Iris pigment epithelial cell (primary cell): ENCODE data around the gene RNGTT.
"Not testable (repeated sequence)": the region's sequence is repeated elsewhere in the genome, so short reads cannot be mapped to it uniquely, and the experiment has no call there.

Experiments used
- DNase-seq: peaks from one replicate; pipeline ENCODE4 v3.0.0-alpha.2; 2011; ENCODE audit warnings: low read depth

Gene RNGTT

DNA sequence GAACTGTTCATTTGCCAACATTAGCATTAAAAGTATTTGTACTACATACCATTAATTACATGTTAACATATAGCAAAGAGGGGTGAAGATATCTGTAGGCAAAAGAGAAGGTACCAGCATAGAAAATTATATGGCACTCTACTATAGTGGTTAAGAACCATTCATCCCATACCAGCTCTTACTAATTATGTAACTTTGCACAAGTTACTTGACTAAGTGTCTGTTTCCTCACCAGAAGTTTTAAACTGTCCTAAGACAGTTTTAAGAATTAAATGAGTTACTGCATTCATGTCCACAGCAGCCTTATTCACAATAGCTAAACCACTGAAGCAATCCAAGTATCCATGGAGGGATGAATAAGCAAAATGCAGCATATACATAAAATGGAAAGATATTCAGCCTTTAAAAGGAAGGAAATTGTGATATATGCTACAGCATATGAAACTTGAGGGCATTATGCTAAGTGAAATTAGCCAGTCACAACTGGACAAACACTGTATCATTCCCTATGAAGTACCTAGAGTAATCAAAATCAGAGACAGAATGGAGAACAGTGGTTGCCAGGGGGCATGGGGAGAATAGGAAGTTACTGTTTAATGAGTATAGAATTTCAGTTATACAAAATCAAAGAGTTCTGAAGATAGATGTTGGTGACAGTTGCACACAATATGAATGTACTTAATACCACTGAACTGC lies 98.9 kb downstream of the RNGTT start:
- no peak for DNase-seq

DNA sequence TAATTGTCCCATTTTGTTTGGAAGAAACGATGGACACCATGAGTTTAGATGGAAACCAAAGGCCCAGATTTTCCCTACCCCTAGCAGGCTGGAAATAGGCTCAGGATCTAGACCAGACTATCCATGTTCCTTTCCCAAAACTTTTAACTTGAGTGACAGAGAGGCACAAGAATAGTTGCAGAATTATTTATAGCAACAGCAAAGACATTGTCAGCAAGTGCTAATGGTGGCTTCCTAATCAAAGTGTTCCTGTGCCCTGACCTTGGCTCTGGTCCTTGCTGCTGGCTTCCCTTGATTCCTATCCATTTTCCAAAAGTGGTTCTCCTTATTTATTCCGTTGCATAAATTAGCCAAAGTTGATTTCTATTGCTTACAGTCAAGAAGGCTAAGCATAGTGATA lies 103.1 kb downstream of the RNGTT start:
- no peak for DNase-seq

DNA sequence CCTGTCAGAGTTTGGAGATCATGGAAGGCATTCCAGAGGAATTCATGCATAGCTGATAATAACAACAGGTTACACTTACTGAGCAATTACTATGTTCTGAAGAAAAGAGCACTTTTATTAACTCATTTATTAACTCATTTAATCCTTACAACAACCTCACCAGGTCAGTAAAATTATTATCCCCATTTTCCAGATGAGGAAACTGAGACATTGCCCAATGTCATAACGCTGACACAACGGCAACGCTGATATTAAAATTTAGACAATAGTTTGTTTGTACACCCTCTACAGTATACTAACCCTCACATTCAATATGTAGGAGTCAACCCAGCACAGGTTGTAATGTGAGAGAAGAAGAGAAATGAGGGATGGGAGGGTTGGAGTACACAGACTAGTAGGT lies 105.0 kb downstream of the RNGTT start:
- DNase-seq: no peak

DNA sequence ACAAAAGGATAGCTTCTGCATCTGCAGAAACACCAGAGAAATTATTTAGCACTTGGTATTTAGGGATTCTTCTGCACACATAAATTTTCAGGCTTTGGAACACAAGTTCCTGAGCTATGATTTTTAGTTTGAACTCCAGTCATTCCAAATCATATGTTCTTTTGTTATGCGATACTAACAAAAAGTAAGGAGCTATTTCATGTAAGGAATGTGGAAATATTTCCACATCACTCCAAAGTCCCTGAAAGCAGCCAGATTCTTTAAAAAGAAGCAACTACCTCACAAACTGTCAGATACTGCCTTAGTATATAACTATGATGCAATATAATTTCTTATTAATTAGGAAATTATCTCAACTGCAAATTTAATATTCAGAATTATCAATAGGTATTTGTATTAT lies 106.9 kb downstream of the RNGTT start:
- peak; percentile 11 for DNase-seq

DNA sequence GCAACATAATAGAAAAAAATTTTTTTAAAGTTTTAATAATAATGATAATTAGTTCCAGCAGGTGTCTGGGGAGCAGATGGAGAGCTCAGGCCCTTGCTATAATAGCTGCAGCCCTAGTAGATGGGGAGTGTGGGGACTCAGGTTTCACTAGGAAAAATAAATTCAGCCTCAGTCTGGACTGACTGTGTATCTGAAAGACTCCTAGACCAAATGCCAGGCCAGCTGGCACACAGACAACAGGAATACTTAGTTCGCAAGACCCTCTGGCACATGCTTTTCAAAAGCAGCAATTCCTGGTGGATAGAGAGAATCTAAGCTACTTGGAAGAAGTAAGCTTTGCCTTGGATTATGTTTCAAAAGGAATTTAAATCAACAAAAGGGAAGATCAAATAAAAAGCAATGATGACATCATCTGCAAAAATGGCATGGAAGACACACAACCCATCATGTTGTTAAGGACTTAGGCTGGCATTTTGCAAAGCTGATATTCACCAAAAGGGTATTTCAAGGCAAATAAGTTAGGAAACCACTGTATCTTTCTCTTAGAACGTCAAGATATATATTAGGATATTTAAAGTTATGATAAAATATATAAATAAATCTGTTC lies 107.8 kb downstream of the RNGTT start:
- DNase-seq: no peak

DNA sequence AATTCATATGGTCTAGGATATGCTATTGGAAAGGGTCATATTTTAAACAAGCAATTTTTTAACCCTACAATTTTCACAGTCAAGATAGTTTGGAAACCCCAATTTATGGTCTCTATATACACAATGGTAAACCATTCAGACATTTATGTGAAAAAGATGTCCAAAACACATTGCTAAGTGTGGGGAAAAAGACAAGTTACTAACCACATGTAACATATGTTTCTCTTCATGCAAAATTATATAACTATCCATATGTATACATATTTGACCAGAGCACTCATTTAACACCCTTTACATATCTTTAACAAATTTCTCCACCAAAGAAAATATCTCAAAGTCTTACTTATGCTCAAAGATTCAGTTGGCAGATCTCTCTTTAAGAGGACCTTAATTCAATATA lies 110.6 kb downstream of the RNGTT start:
- DNase-seq: no peak

DNA sequence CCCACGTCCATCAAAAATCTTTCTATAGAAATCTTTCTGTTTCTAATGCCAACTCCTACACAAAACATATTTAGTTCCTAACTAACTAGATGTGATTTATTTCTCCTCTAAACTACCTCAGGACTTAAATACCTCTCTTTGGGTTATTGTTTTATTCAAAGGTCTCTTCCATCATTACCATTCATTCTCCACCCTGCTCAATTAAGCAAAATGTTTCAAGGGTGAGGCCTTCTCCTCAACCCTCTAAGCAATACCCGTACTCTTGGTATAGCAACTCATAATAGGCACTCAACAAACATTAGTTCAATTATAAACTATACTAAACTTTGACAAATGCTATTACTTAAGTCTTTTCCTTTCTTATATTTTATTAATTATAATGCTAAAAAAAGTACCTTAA lies 111.4 kb downstream of the RNGTT start:
- DNase-seq: no peak

DNA sequence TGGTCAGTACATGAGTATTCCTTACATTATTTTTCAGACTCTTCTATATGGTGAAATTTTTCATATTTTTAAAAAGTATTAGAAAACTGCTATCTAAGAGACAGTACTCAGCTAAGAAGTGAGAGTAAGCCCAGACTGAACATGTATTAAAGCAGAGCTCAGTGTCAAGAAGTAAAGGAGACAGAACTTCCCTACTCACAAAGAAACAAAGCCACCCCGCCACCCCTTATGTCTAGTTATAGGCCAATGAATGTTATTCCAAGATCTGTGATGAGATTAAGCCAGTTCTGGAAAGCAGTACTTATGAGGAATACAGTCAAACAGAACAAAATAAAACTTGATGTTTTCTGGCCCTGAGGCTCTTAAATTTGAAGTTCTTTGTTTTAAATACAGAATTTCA lies 114.5 kb downstream of the RNGTT start:
- DNase-seq: no peak

DNA sequence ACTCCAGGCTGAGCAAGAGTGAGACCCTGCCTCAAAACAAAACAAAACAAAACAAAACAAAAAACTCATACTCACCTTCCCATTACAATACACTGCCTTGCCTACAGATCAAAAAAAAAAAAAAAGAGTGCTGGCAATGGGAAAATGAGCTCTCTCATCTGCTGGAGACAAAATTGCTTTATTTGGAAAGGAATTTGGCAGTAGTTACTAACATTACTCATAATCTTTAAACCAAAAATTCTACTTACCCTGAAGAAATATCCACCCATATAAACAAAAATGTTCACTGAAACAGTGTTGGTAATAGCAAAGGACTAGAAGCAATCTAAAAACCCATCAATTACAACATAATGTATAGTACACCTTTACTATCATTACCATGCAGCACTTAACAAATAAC lies 120.4 kb downstream of the RNGTT start:
- peak; percentile 75 for DNase-seq

DNA sequence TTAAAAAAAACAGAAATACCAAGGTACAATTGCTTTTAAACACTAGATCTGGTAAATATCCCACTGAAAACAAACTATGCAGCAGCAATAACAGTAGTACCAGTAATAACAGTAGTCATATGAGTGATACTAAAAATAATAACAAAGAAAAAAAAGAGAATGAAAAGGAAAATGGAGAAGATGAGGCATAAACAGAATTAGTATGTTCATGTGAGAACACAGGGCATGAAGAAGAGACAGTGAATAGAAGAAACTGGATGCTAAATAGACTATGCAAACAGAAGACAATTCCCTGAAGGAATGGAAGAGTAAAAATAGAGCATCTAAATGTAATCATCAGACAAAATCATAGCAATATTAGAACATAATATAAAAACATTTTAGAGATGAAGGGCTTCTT lies 121.1 kb downstream of the RNGTT start:
- no peak for DNase-seq

DNA sequence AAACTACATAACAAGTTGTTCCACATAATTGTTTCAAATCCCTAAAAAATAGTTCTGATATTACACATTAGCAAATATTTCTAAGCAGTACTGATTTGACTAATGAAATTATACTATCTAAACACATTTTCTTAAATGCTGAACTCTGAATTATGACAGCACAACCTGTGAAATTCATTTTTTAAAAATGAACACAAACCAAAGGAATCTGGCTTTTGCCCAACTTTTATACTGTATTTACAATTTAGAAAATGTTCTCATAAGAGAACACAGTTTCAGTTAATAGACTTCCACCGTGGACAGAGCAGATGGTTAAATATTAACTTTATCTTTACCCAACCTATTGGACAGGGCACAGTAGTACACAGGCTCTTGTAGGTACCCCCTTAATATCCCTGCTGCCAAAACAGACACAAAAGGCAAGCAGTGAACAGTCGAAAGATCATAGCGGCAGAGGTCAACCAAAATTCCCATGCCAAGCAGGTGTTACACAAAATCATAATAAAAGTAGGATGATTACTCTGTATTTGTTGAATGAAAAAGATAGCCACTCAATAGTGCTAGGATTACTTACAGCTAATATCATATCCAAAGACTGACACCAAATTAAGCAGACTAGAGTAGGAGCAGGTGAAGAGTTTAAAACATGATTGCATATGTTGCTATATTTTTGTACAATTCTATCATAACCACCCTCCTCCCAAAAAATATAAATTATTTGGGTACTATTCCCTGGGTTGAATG lies 122.5 kb downstream of the RNGTT start:
- DNase-seq: peak; percentile 41

DNA sequence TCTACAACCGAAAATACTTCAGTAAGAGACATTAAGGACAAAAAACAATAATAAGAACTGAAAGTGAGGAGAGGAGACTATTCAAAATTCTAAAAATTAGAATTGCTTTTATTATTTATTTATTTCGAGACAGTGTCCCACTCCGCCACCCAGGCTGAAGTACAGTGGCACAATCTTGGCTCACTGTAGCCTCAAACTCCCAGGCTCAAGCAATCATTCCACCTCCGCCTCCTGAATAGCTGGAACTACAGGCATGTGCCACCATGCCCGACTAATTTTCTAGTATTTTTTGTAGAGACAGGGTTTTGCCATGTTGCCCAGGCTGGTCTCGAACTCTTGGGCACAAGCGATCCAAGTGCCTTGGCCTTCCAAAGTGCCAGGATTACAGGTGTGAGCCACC lies 123.1 kb downstream of the RNGTT start:
- DNase-seq: no peak

DNA sequence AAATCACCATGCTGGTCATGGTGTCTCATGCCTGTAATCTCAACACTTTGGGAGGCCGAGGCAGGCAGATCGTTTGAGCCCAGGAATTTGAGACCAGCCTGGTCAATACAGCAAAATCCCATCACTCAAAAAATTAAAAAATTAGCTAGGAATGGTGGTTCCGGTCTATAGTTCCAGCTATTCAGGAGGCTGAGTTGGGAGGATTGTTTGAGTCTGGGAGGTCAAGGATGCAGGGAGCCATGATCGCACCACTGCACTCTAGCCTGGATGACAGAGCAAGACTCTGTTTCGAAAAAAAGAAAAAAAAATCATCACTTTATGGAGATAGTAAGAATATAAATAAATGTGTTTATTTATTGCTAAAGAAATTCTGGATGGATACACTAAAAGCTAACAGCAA lies 124.1 kb downstream of the RNGTT start:
- no peak for DNase-seq

DNA sequence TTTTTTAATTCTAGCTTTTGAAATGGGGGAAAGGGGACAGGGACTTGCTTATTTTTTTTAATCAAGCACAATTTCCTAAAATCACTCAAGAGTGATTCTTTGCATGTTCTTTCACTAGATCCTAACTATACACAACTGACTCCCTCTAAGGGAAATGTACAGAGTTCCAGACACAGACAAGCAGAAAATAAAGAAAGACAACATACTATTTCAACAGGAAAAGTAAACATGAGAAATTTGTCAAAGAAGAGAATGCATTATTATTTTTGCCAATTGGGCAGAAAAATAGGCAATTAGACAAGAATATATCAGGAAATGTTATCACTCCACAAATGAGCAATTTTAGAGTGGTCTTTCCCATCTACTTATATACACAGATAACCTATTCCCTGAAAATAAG lies 128.2 kb downstream of the RNGTT start:
- no peak for DNase-seq

DNA sequence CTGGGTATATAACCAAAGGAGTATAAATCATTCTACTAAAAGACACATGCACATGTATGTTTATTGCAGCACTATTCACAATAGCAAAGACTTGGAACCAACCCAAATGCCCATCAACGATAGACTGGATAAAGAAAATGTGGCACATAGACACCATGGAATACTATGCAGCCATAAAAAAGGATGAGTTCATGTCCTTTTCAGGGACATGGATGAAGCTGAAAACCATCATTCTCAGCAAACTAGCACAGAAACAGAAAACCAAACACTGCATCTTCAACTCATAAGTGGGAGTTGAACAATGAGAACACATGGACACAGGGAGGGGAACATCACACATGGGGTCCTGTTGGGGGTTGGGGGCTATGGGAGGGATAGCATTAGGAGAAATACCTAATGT lies 130.3 kb downstream of the RNGTT start:
- not testable (repeated sequence) for DNase-seq

DNA sequence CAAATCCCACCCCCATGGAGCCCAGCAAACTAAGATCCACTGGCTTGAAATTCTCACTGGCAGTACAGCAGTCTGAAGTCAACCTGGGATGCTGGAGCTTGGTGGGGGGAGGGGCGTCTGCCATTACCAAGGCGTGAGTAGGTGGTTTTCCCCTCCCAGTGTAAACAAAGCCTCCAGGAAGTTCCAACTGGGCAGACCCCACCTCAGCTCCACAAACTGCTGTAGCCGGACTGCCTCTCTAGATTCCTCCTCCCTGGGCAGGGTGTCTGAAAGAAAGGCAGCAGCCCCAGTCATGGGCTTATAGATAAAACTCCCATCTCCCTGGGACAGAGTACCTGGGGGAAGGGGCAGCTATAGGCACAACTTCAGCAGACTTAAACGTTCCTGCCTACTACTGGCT lies 135.8 kb downstream of the RNGTT start:
- not testable (repeated sequence) for DNase-seq

DNA sequence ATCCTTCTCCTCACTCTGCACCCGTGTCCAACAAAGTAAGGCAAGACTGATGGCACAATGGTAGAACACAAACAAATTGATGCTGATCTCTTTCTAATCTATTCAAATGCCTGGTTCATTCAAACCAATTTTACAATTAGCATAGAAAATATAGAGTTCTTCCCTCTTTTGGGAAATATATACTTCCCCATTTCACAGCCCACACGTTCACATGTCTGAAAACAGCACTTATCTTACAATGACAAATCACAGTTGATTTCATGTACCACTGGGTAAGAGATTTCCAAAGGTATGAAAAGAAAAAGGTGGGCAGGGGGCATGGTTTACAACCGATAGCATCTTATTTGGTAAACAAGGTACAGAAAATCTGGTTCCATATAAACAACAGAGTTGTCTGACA lies 137.6 kb downstream of the RNGTT start:
- no peak for DNase-seq

DNA sequence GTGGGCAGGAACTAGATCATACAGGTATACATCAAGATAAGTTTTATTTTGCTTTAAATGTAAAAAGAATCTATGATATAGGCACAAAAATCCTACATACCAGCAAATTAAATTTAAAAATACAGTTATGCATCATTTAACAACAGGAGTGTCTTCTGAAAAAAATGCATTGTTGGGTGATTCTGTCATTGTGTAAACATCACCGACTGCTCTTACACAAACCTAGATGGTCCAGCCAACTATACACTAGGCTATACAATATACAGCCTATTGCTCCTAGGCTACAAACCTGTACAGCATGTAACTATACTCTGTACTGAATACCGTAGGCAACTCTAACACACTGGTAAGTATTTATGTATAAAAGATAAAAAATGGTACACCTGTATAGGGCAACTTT lies 139.4 kb downstream of the RNGTT start:
- DNase-seq: peak; percentile 74

DNA sequence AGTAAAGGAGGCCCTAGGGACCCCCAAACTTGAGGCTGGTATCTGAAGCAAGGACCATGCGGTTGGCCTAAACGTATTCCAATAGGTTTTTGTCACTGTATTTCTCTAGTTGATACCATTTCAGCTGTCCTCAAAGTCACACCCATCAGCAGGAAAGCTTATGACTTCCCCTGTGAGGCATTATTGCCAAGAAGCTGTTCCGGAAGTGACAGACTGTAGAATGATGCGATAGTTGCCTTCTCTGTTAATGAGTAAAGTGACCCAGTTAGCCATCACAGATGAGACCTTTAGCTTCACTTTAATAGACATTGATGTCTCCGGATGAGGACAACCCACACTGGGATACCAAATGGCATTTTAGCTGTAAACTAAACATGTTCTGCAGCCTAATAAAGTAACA lies 147.9 kb downstream of the RNGTT start:
- DNase-seq: no peak

DNA sequence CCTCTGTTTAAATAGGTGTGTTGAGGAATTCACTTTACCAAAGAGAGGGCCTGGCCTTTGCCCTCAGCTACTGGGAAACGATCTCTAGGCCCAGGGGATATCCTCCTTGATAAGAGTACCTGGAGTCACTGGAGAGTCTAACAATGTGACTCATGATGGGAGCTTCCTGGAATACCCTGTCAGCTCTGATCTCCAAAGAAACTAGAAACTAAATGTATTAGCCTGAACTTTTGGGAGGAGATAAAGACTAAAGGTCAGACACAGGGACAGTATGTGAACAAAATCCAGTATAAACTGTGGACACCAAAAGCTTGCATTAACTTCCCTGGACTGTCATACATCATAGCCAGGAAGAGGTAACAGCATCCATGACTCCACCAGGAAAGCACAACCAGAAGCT lies 148.5 kb downstream of the RNGTT start:
- DNase-seq: no peak

DNA sequence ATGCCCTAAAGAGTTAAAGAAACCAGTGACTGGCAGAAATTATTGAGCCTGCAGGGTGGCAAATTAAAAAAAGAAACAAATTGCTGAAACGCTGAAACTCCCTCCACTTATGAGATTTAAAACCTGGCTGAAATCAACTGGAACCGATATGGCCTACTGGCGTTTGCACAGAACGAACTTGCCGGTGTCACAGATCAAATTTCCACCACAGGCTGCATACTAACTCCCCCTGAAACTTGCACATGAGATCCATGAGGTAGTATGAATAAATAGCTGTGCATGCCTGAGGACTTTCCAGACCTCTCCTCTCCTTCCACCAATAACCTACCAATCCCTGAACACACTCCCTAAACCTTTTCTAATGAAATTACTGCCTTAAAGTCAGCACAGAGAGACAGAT lies 150.4 kb downstream of the RNGTT start:
- DNase-seq: no peak

DNA sequence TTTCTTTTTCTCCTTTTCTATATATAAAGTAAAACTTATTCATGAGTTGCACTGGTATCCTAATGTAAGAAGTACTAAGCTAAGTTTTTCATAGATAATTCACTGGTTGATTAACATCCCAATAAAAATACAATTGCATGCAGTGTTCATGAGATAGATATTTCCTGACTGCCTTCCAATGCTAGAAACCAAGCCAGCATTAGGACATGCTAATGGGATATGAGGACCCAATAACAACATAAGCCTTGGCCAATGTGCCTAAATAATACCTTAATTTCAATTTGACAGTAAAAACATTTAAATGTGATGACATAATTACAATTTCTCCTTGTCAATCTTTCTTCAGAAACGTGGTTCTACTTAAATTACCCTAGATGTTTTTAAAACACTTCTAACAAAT lies 152.7 kb downstream of the RNGTT start:
- no peak for DNase-seq

DNA sequence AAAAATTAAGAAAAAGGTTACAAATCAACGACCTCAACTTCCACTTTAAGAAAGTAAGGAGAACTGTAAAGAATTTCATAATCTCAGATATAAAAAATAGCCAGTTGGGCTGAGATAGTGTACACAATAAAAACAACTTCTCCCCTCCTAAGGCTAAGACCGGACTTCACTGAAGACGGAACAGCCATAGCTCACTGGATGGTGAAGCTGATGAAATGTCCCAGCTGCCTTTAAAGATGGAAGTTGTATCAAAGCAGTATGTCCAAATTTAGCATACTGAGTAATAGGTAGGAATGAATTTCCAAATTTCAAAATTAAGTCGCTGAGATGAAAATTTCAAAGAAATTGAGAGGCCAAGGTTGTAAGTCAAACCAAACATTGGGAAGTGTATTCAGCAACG lies 153.3 kb downstream of the RNGTT start:
- no peak for DNase-seq

DNA sequence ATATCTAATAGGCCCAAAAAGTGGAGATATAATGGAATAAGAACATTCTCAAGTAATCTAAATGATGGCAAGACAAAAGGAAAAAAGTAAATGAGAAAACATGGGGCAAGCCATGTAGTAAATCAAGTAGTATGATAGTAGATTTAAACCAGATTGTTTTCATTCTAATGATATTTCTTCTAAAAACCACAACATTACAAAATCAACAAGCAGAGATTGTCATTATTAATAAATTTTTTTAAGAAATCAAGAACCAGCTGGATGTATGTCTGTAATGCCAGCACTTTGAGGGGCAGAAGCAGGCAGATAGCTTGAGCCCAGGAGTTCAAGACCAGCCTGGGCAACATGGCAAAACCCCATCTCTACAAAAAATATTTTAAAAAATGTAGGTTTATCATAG lies 155.0 kb downstream of the RNGTT start:
- DNase-seq: no peak
